ENCODE measurements around the gene GLRX2.

Gene GLRX2

GRCh38 chr1:193065954-193066353 is 39.3 kb downstream of the GLRX2 start:
- no peaks in the 10 kb centered on the region for H3K4me1 ChIP-seq (ENCODE audit: insufficient read depth, insufficient read length)
- H3K9ac ChIP-seq (ENCODE audit: insufficient read length, low read depth), result no peak overlapping the region
- H3K27me3 ChIP-seq (ENCODE audit: insufficient read depth, insufficient read length), result no peaks in the 10 kb centered on the region
- DNase-seq (ENCODE audit: low read depth, low spot score), result no peak
- TF ChIP-seq SUZ12 (IDR thresholded peaks at IDR 0.05; ENCODE audit: extremely low read depth, insufficient read depth, insufficient read length) (no peak), YY1 (IDR thresholded peaks at IDR 0.05; ENCODE audit: insufficient read depth, insufficient read length) (no peak), ZNF274 (IDR thresholded peaks at IDR 0.05; ENCODE audit: low read depth, low read length) (no peak)
- peaks cover 48% of the 10 kb centered on the region for H3K36me3 ChIP-seq (ENCODE audit: insufficient read depth, insufficient read length, low read length)
- H3K4me3 ChIP-seq (ENCODE audit: insufficient read length, low read depth), result no peak overlapping the region
- H3K9me3 ChIP-seq (ENCODE audit: insufficient read depth, low read length), result no peaks in the 10 kb centered on the region

DNA sequence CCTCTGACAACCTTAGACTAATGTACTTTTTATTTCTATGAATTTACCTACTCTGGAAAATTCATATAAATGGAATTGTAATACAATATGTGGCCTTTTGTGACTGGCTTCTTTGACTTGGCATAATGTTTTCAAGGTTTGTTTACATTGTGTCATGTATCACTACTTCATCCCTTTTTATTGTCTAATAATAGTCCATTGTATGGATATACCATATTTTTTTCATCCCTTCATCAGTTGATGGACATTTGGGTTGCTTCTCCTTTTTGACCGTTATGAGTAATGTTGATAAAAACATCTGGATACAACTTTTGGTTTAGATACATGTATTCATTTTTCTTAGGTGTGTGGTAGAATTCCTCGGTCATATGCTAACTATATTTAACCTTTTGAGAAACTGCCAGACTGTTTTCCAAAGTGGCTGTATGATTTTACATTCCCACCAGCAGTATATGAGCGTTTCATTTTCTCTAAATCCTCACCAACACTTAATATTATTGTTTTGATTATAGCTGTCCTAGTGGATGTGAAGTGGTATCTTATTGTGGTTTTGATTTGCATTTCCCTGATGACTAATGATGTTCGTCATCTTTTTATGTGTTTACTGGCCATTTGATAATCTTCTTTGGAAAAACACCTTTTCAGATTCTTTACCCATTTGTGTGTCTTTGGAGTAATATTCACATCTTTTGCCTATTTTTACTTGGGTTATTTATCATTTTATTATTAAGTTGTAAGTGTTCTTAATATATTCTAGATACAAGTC is 42.3 kb downstream of the GLRX2 start:
- H3K4me3 ChIP-seq (ENCODE audit: insufficient read length, low read depth), result no peak overlapping the region

GRCh38 chr1:193060938-193061337 is 44.3 kb downstream of the GLRX2 start:
- Histone ChIP-seq H3K36me3 (ENCODE audit: insufficient read depth, insufficient read length, low read length) (peaks cover 21% of the 10 kb centered on the region), H3K4me1 (ENCODE audit: insufficient read depth, insufficient read length) (no peaks in the 10 kb centered on the region), H3K9ac (ENCODE audit: insufficient read length, low read depth) (peak overlapping the region; percentile 99), H3K9me3 (ENCODE audit: insufficient read depth, low read length) (no peaks in the 10 kb centered on the region), H3K27me3 (ENCODE audit: insufficient read depth, insufficient read length) (no peaks in the 10 kb centered on the region), H3K4me3 (ENCODE audit: insufficient read length, low read depth) (peak overlapping the region; percentile 97)
- no peak for DNase-seq (ENCODE audit: low read depth, low spot score)
- TF ChIP-seq YY1 (IDR thresholded peaks at IDR 0.05; ENCODE audit: insufficient read depth, insufficient read length) (no peak), ZNF274 (IDR thresholded peaks at IDR 0.05; ENCODE audit: low read depth, low read length) (no peak), SUZ12 (IDR thresholded peaks at IDR 0.05; ENCODE audit: extremely low read depth, insufficient read depth, insufficient read length) (no peak)

More for the DNA sequence above, 42.3 kb downstream of the GLRX2 start:
- no peak for DNase-seq (ENCODE audit: low read depth, low spot score)
- TF ChIP-seq ZNF274 (IDR thresholded peaks at IDR 0.05; ENCODE audit: low read depth, low read length) (no peak), SUZ12 (IDR thresholded peaks at IDR 0.05; ENCODE audit: extremely low read depth, insufficient read depth, insufficient read length) (no peak), YY1 (IDR thresholded peaks at IDR 0.05; ENCODE audit: insufficient read depth, insufficient read length) (no peak)
- no peak overlapping the region for H3K9ac ChIP-seq (ENCODE audit: insufficient read length, low read depth)
- H3K27me3 ChIP-seq (ENCODE audit: insufficient read depth, insufficient read length), result no peaks in the 10 kb centered on the region
- peaks cover 21% of the 10 kb centered on the region for H3K36me3 ChIP-seq (ENCODE audit: insufficient read depth, insufficient read length, low read length)
- H3K4me1 ChIP-seq (ENCODE audit: insufficient read depth, insufficient read length), result no peaks in the 10 kb centered on the region
- no peaks in the 10 kb centered on the region for H3K9me3 ChIP-seq (ENCODE audit: insufficient read depth, low read length)

- H3K4me3 ChIP-seq (ENCODE audit: insufficient read length, low read depth), result peak overlapping the region; percentile 97
- H3K9ac ChIP-seq (ENCODE audit: insufficient read length, low read depth), result peak overlapping the region; percentile 99
- no peaks in the 10 kb centered on the region for H3K9me3 ChIP-seq (ENCODE audit: insufficient read depth, low read length)
- H3K4me1 ChIP-seq (ENCODE audit: insufficient read depth, insufficient read length), result no peaks in the 10 kb centered on the region
- peaks cover 21% of the 10 kb centered on the region for H3K36me3 ChIP-seq (ENCODE audit: insufficient read depth, insufficient read length, low read length)
- H3K27me3 ChIP-seq (ENCODE audit: insufficient read depth, insufficient read length), result no peaks in the 10 kb centered on the region
- no peak for DNase-seq (ENCODE audit: low read depth, low spot score)
- TF ChIP-seq ZNF274 (IDR thresholded peaks at IDR 0.05; ENCODE audit: low read depth, low read length) (no peak), SUZ12 (IDR thresholded peaks at IDR 0.05; ENCODE audit: extremely low read depth, insufficient read depth, insufficient read length) (no peak), YY1 (IDR thresholded peaks at IDR 0.05; ENCODE audit: insufficient read depth, insufficient read length) (no peak)
Observed at GRCh38 chr1:193060406-193060805, 44.8 kb downstream of the GLRX2 start.

GRCh38 chr1:193060115-193060403 is 45.2 kb downstream of the GLRX2 start:
- TF ChIP-seq SUZ12 (IDR thresholded peaks at IDR 0.05; ENCODE audit: extremely low read depth, insufficient read depth, insufficient read length) (no peak), ZNF274 (IDR thresholded peaks at IDR 0.05; ENCODE audit: low read depth, low read length) (no peak), YY1 (IDR thresholded peaks at IDR 0.05; ENCODE audit: insufficient read depth, insufficient read length) (no peak)
- Histone ChIP-seq H3K27me3 (ENCODE audit: insufficient read depth, insufficient read length) (no peaks in the 10 kb centered on the region), H3K4me1 (ENCODE audit: insufficient read depth, insufficient read length) (no peaks in the 10 kb centered on the region), H3K4me3 (ENCODE audit: insufficient read length, low read depth) (peak overlapping the region; percentile 97), H3K36me3 (ENCODE audit: insufficient read depth, insufficient read length, low read length) (peaks cover 23% of the 10 kb centered on the region), H3K9ac (ENCODE audit: insufficient read length, low read depth) (peak overlapping the region; percentile 99), H3K9me3 (ENCODE audit: insufficient read depth, low read length) (no peaks in the 10 kb centered on the region)
- DNase-seq (ENCODE audit: low read depth, low spot score), result no peak

GRCh38 chr1:193059282-193060114 is 45.7 kb downstream of the GLRX2 start, which contains the start of the genes RO60 and UCHL5:
TSS of gene RO60 (plus strand) at chr1:193059612. CDS start at chr1:193069055, 9,443 bp downstream.
TSS of gene UCHL5 (minus strand) at chr1:193059360. CDS start at chr1:193059260, 100 bp downstream.
- H3K9me3 ChIP-seq (ENCODE audit: insufficient read depth, low read length), result no peaks in the 10 kb centered on the region
- H3K36me3 ChIP-seq (ENCODE audit: insufficient read depth, insufficient read length, low read length), result peaks cover 27% of the 10 kb centered on the region
- peak within 1 kb of the TSS; percentile 99 for H3K9ac ChIP-seq (ENCODE audit: insufficient read length, low read depth)
- H3K4me3 ChIP-seq (ENCODE audit: insufficient read length, low read depth), result peak within 1 kb of the TSS; percentile 97
- peak; percentile 99 for DNase-seq (ENCODE audit: low read depth, low spot score)
- H3K4me1 ChIP-seq (ENCODE audit: insufficient read depth, insufficient read length), result no peaks in the 10 kb centered on the region
- H3K27me3 ChIP-seq (ENCODE audit: insufficient read depth, insufficient read length), result no peaks in the 10 kb centered on the region
- no peak for TF ChIP-seq ZNF274 (IDR thresholded peaks at IDR 0.05; ENCODE audit: low read depth, low read length)
- peak; percentile 48 for TF ChIP-seq YY1 (IDR thresholded peaks at IDR 0.05; ENCODE audit: insufficient read depth, insufficient read length)
- TF ChIP-seq SUZ12 (IDR thresholded peaks at IDR 0.05; ENCODE audit: extremely low read depth, insufficient read depth, insufficient read length), result no peak

Measured in NT2/D1 (cell line).